NT2/D1 (cell line): ENCODE data around the gene CALML3.

ENCODE experiments used
- DNase-seq: peaks from one replicate; pipeline ENCODE4 v3.0.0-alpha.2; 2011; ENCODE audit warnings: low read depth, low spot score
- H3K27me3 ChIP-seq: 2 replicates; pipeline ENCODE4 v1.6.0; 2011; ENCODE audit warnings: mild to moderate bottlenecking; ENCODE audit not compliant: insufficient read length, insufficient read depth
- H3K36me3 ChIP-seq: 2 replicates; pipeline ENCODE4 v1.6.1; 2011; ENCODE audit warnings: mild to moderate bottlenecking, low read length, mixed read lengths; ENCODE audit not compliant: insufficient read depth, insufficient read length
- H3K4me1 ChIP-seq: 2 replicates; pipeline ENCODE4 v1.5.1; 2011; ENCODE audit not compliant: insufficient read depth, insufficient read length
- H3K4me3 ChIP-seq: 2 replicates; pipeline ENCODE4 v1.5.1; 2011; ENCODE audit warnings: low read depth; ENCODE audit not compliant: insufficient read length
- H3K9ac ChIP-seq: 2 replicates; pipeline ENCODE4 v1.6.0; 2011; ENCODE audit warnings: low read depth; ENCODE audit not compliant: insufficient read length
- H3K9me3 ChIP-seq: 2 replicates; pipeline ENCODE4 v1.5.1; 2011; ENCODE audit warnings: mild to moderate bottlenecking, low read length; ENCODE audit not compliant: insufficient read depth
- SUZ12 ChIP-seq: IDR thresholded peaks from 2 replicates; pipeline ENCODE4 v1.6.1; 2011; ENCODE audit not compliant: insufficient read length, insufficient read depth; ENCODE audit errors: extremely low read depth
- YY1 ChIP-seq: IDR thresholded peaks from 2 replicates; pipeline ENCODE4 v1.6.1; 2011; ENCODE audit not compliant: insufficient read length, insufficient read depth
- ZNF274 ChIP-seq: IDR thresholded peaks from 2 replicates; pipeline ENCODE4 v1.6.1; 2011; ENCODE audit warnings: mild to moderate bottlenecking, low read depth, low read length

Gene CALML3

GRCh38 chr10:5534051-5534821, 9.5 kb downstream of the CALML3 start:
- H3K27me3 ChIP-seq, result no peaks in the 10 kb centered on the region
- H3K4me1 ChIP-seq, result no peaks in the 10 kb centered on the region
- no peak overlapping the region for H3K9ac ChIP-seq
- DNase-seq, result no peak
- no peak overlapping the region for H3K4me3 ChIP-seq
- H3K9me3 ChIP-seq, result no peaks in the 10 kb centered on the region
- H3K36me3 ChIP-seq, result no peaks in the 10 kb centered on the region
- TF ChIP-seq SUZ12, result no peak
- TF ChIP-seq YY1, result no peak
- no peak for TF ChIP-seq ZNF274

GRCh38 chr10:5534880-5535856, 10.4 kb downstream of the CALML3 start:
- H3K9me3 ChIP-seq, result no peaks in the 10 kb centered on the region
- DNase-seq, result no peak
- no peaks in the 10 kb centered on the region for H3K36me3 ChIP-seq
- H3K27me3 ChIP-seq, result no peaks in the 10 kb centered on the region
- H3K4me3 ChIP-seq, result no peak overlapping the region
- TF ChIP-seq YY1 (no peak), SUZ12 (no peak), ZNF274 (no peak)
- no peak overlapping the region for H3K9ac ChIP-seq
- no peaks in the 10 kb centered on the region for H3K4me1 ChIP-seq

- H3K4me1 ChIP-seq, result no peaks in the 10 kb centered on the region
- no peak for TF ChIP-seq YY1
- TF ChIP-seq ZNF274, result no peak
- TF ChIP-seq SUZ12, result no peak
Observed at GRCh38 chr10:5536486-5537081, 11.8 kb downstream of the CALML3 start.

GRCh38 chr10:5537684-5538083, 12.9 kb downstream of the CALML3 start:
- Histone ChIP-seq H3K36me3 (no peaks in the 10 kb centered on the region), H3K27me3 (no peaks in the 10 kb centered on the region), H3K4me1 (no peaks in the 10 kb centered on the region), H3K9ac (no peak overlapping the region), H3K4me3 (no peak overlapping the region), H3K9me3 (peaks cover 11% of the 10 kb centered on the region)
- DNase-seq, result no peak
- TF ChIP-seq SUZ12 (no peak), YY1 (no peak)

More at GRCh38 chr10:5536486-5537081, 11.8 kb downstream of the CALML3 start:
- no peaks in the 10 kb centered on the region for H3K36me3 ChIP-seq
- no peak for DNase-seq
- H3K9ac ChIP-seq, result no peak overlapping the region
- H3K27me3 ChIP-seq, result no peaks in the 10 kb centered on the region
- H3K9me3 ChIP-seq, result 0 out of 2 replicates have a peak, but pooled peaks cover under 1% of the 10 kb centered on the region
- H3K4me3 ChIP-seq, result no peak overlapping the region

GRCh38 chr10:5538446-5538845, 13.7 kb downstream of the CALML3 start:
- no peak overlapping the region for H3K9ac ChIP-seq
- no peaks in the 10 kb centered on the region for H3K4me1 ChIP-seq
- peaks cover 17% of the 10 kb centered on the region for H3K9me3 ChIP-seq
- TF ChIP-seq ZNF274, result no peak
- no peak for TF ChIP-seq YY1
- no peak for DNase-seq
- H3K4me3 ChIP-seq, result no peak overlapping the region
- H3K36me3 ChIP-seq, result no peaks in the 10 kb centered on the region
- H3K27me3 ChIP-seq, result no peaks in the 10 kb centered on the region

GRCh38 chr10:5538892-5539651, 14.3 kb downstream of the CALML3 start:
- TF ChIP-seq YY1 (no peak), ZNF274 (no peak), SUZ12 (no peak)
- DNase-seq, result no peak

More at GRCh38 chr10:5538892-5539651, 14.3 kb downstream of the CALML3 start:
- Histone ChIP-seq H3K9ac (no peak overlapping the region), H3K4me3 (no peak overlapping the region), H3K27me3 (no peaks in the 10 kb centered on the region), H3K9me3 (peaks cover 23% of the 10 kb centered on the region), H3K4me1 (no peaks in the 10 kb centered on the region), H3K36me3 (no peaks in the 10 kb centered on the region)
